Stimulated activated CD8-positive, alpha-beta memory T cell treated with anti-CD3 and anti-CD28 coated beads, Interleukin-4, amount 100 ng/mL, for 4 hours (primary cell): ENCODE measurements around the gene MIPEP.

Experiments
- DNase-seq, 2 donors: peaks; one replicate each; pipeline ENCODE4 v3.0.0-alpha.2; 2020; ENCODE audit warnings: low read depth in 2 of 2, low spot score in 1 of 2

The MIPEP gene

DNA sequence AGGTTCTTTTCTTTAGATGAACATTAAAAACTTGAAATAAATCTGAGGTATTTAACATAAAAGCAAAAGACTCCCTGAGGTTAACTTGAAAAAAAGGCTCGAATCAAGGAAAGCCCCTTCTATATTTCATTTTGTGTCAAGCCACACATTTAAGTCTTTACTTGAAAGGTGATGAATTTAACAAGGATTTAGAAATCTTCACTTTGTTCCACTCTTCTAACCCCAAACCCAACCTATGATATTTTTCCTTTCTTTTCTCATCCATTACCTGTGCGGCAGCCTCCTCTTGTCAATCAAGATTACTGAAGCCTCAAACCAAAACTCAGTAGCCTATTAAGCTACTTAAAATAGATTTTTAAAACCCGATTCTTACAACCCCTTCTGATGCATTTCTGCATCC is 33.8 kb downstream of the MIPEP start:
- no peak for DNase-seq

DNA sequence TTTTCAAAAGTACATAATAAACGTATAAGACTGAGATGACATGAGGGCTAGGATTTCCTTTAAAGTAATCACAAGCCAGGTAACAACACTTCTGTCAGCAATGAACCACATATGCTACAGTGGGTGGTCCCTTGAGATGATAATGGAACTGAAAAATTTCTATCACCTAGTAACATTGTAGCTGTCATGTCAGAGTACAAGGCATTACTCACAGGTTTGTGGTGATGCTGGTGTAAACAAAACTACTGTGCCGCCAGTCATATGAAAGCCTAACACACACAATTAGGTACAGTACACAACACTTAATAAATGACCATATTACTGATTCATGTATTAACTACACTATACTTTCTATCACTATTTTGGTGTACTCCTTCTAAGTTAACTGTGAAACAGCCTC is 36.8 kb downstream of the MIPEP start:
- no peak for DNase-seq

DNA sequence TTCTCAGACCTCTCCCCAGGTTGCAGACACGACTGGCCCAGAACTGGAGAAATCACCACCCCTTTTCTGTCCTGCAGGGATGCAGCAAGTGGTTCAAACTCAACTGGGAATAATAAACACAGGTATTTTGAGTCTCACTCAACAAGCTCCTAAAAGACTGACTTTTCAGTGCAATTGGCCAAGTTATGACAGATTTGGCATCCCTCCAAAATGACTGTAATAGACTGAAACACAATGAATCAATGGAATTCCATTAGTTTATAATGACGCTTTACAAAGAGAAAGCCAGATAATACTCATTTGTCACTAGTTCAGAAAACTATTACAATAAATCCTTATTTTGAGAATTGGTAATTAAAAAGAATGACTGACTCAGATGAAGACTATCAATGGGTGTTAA is 38.1 kb downstream of the MIPEP start:
- DNase-seq = no peak

- DNase-seq = no peak
Observed at GRCh38 chr13:23850134-23850533, 39.1 kb downstream of the MIPEP start.

GRCh38 chr13:23849670-23850069 is 39.5 kb downstream of the MIPEP start:
- no peak for DNase-seq

- DNase-seq = no peak
Observed at GRCh38 chr13:23848646-23849141, 40.5 kb downstream of the MIPEP start.

DNA sequence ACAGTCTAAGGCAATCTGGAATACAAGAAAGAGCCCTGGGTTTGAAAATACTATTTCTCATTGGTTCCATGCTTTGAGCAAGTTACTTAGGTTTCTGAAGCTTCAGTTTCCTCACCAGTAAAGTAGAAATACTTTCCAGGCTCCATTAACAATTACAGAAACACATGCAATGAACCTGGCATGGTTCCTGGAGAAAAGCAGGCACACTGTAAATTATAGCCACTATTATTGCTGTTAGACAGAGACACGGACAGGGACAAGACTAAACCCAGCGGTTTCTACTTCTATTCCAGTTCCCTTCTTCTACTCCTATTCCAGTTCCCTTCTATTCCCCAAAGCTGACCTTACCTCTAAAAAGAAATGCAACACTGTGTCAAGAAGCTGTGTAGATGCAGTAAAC is 41.2 kb downstream of the MIPEP start:
- no peak for DNase-seq

GRCh38 chr13:23847497-23847896 is 41.7 kb downstream of the MIPEP start:
- no peak for DNase-seq

DNA sequence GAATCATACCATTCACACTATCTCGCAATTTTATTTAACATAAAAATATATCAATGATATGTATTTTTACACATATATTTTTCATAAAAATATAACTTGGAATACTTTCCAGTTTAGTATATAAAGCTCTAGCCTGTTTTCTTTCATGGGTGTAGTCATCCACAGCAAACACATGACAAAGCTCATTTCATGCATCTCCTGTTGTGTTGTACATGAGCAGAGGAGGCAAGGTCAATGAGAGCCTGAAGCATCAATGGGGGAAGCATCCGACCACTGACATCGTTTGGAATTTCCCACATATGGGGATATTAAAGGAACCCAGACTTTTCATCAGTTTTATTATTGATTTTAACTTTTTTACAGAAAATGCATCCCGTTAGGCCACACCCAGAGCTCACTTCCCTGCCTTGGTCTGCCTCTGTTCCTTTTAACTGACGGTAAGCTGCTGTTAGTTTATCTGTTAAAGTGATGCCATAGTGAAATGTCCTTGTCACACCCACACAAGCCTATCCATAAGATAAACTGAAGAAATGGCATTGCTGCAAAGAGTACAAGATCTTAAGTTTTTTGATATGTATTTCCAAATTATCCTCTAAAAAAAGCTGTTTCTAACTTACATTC is 44.0 kb downstream of the MIPEP start:
- no peak for DNase-seq

GRCh38 chr13:23844132-23844531 is 45.1 kb downstream of the MIPEP start:
- no peak for DNase-seq

DNA sequence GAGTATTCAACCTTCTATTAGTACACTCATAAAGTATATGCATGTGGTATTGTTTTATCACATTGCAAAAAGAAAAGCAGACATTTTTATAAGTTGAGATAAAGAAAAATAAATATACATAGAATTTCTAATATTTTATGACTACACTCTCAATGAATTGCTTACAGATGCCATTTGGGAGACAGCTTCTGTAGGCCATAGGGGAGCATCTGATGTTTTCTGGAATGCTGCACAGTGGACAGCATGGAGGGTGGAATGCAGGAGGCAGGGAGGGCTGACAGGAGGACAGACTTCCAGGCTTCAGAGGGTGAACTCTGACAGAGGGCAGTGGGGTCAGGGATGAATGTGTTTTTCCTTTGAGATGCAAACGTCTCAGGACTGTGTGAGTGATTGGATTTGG is 45.8 kb downstream of the MIPEP start:
- no peak for DNase-seq

- DNase-seq = no peak
Observed at GRCh38 chr13:23842406-23842805, 46.8 kb downstream of the MIPEP start.

DNA sequence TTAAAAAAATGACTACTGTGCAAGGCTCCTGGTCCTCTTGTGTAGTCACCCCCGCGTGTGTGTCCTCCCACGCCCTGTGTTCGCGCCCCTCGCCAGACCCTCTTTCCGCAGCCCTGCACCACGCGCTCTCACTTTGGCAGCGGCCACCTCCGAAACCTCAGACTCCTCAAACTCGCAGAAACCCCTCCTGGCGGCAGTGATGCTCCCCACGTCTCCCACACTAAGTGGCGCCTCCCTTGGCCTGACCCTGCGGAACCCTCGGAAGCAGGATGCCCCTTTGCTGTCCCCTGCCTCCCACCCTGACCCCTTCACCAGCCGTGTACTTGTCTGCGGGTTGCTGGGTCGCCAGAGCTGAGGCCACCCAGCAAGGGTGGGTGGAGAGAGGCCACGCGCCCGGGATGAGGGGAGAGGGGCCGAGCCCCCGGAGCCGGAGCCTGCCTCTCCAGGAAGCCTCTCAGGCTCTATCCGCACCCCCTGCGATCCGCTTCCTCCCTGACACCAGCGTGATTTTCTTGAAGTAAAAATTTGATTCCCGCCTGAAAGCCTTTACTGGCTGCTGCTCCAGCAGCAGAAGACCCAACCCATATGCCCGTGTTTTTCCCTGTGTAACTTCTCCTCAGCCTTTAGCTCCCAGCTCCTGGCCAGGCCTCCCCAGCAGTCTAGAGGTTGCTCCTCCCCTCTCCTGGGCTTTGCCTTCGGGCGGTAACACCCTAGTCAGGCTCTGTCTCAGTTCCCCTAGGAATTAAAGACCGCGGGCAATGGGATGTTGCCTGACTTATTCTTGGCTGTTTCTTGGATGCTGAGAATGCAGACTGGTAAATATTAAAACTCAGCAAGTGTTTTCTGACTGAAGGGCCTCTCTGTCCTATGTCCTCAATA is 55.2 kb downstream of the MIPEP start:
- DNase-seq = no peak

GRCh38 chr13:23828866-23829265 is 60.3 kb downstream of the MIPEP start:
- DNase-seq = no peak

GRCh38 chr13:23828086-23828485 is 61.1 kb downstream of the MIPEP start:
- no peak for DNase-seq

GRCh38 chr13:23825179-23825578 is 64.0 kb downstream of the MIPEP start:
- DNase-seq = no peak

DNA sequence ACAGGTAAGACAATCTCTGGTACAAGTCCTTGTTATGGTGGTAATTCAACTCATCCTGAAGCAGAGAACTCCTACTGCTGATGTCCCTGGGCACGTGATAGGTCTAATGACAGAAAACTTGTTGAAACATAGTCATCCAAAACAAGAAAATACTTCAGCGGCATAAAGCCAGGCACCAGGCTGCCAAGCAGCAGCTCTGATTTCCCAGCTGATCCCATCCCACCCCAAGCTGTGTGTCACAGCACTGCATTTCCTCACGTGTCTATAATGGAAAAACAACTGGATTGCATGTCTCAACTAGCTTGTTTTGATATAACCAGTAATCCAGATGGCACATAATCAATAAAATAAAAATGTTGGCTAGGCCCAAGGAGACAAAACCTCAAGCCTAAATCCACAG is 64.8 kb downstream of the MIPEP start:
- DNase-seq = no peak

DNA sequence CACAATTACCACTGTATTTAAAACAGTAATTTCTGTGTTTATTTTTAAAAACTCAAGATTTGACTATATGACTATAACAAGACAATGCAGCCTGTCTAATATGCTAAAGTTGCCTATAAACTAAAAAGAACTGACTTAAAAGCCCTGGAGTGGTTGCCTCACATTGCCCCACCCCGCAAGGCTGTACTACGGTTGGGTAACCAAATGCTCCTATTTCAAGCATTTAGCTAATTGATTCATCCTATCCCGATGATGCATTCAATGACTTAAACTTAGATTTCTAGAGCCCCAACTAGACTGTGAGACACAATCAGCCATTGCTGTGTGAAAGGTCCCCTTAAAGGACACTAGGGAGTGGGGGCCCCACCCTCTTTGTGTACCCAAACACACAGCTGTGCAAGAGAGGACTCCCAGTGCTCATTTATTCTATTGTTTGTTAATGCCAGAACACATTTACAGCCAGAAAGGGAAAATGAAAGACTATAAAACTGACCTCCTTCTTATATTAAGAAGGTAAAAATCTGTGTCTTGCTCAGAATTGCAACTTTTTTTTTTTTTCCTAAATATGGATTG is 66.9 kb downstream of the MIPEP start:
- no peak for DNase-seq

DNA sequence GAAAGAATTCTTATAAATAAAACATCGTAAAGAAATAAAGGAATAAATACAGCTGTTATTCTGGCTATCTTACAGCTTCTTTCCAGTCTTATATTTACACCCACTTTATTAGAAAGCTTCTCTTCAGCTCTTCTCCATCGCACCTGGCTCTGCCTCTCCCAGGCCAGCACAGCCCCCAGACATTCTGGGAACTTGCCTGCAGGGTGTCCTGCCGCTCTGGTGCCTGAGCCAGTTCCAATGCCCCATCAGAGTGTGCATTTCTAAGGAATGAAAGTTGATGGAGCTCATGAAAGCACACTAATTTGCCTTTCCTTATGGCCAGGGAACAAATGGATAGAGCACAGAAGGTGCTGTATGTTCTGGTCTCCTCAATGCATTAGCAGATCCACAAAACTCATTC is 68.7 kb downstream of the MIPEP start:
- no peak for DNase-seq

GRCh38 chr13:23817830-23818229 is 71.4 kb downstream of the MIPEP start:
- no peak for DNase-seq

- no peak for DNase-seq
Observed at GRCh38 chr13:23817136-23817535, 72.1 kb downstream of the MIPEP start.

DNA sequence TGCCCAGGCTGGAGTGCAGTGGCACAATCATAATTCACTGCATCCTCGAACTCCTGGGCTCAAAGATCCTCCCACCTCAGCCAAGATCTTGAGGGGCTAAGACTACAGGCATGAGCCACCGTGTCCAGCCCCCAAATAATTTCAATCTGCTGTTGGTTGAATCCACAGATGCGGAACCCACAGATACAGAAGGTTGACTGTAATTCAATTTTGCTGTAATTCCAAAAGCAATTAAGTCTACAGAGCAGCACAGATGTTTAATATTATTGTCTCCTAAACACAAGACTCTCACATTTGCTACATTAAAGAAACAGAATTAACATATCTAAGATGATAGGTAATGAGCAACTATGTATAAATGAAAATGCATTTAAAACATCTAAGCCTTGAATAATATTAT is 75.6 kb downstream of the MIPEP start:
- DNase-seq = no peak
